ENCODE measurements around the gene ZC3H7A.

GRCh38 chr16:11756248-11756647, 40.8 kb downstream of the ZC3H7A start:
- TF ChIP-seq, protein P1, sequence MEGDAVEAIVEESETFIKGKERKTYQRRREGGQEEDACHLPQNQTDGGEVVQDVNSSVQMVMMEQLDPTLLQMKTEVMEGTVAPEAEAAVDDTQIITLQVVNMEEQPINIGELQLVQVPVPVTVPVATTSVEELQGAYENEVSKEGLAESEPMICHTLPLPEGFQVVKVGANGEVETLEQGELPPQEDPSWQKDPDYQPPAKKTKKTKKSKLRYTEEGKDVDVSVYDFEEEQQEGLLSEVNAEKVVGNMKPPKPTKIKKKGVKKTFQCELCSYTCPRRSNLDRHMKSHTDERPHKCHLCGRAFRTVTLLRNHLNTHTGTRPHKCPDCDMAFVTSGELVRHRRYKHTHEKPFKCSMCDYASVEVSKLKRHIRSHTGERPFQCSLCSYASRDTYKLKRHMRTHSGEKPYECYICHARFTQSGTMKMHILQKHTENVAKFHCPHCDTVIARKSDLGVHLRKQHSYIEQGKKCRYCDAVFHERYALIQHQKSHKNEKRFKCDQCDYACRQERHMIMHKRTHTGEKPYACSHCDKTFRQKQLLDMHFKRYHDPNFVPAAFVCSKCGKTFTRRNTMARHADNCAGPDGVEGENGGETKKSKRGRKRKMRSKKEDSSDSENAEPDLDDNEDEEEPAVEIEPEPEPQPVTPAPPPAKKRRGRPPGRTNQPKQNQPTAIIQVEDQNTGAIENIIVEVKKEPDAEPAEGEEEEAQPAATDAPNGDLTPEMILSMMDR (IDR thresholded peaks at IDR 0.05) = no peak
- no peak for TF ChIP-seq POLR2A (IDR thresholded peaks at IDR 0.05)

Data from suprapubic skin (tissue), 3 donors.